ENCODE measurements around the gene IRF5.

- TF ChIP-seq POLR2A (IDR thresholded peaks at IDR 0.05) (no peak), CTCF (IDR thresholded peaks at IDR 0.05) (no peak)
Measured at GRCh38 chr7:128924707-128925588, 12.8 kb upstream of the IRF5 start.
